ENCODE data around the gene FAM89A. TPM values are rescaled to one million over a fixed set of nuclear protein-coding genes. Genes with fewer than 3 reads are reported as not detected.

FAM89A gene
- polyA plus RNA-seq, 1 donor (not counting 4 experiments of a cell fraction or from before 2014, with no cell fraction given), result 32.3 TPM

DNA sequence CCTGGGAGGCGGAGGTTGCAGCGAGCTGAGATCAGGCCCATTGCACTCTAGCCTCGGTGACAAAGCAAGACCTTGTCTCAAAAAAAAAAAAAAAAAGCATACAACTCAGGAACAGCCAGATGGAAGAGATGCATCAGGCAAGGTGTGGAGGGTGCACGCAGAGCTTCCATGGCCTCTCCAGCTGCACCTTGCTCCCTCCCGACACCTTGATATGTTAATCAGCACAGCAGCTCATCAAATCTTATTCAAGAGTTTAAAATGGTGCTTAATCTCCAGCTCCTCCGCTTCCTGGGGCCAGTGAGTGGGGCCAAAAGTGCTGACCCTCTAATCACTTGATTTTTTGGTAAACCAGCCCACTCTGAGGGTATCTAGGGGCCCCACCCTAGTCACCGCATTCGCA is 29.3 kb upstream of the FAM89A start:
- dilution Hi-C loops (cut with MboI; ENCODE audit: extremely low pct_ligation_motif_present, low sequenced_read_pairs), result no loop called here
- DNase-seq (ENCODE audit: low read depth, low spot score) (no peak), FAIRE-seq (no peak)
- H3K4me2 ChIP-seq (ENCODE audit: control insufficient read depth, extremely low read depth, insufficient read depth, low read depth, low read length), result no peak overlapping the region
- no peaks in the 10 kb centered on the region for H3K36me3 ChIP-seq (ENCODE audit: control insufficient read depth in 2 of 2, extremely low read depth in 1 of 2, insufficient read depth in 2 of 2, low read length in 2 of 2)
- H3K4me1 ChIP-seq (ENCODE audit: control insufficient read depth, extremely low read depth, insufficient read depth, low read length), result no peaks in the 10 kb centered on the region
- peaks cover 3% of the 10 kb centered on the region for H4K20me1 ChIP-seq (ENCODE audit: control insufficient read depth, extremely low read depth, insufficient read depth, low read length)
- no peaks in the 10 kb centered on the region for H3K9me3 ChIP-seq (ENCODE audit: control insufficient read depth, low read depth, low read length)
- TF ChIP-seq EZH2 (IDR thresholded peaks at IDR 0.05; ENCODE audit: low read length), result no peak
- TF ChIP-seq, protein P1, sequence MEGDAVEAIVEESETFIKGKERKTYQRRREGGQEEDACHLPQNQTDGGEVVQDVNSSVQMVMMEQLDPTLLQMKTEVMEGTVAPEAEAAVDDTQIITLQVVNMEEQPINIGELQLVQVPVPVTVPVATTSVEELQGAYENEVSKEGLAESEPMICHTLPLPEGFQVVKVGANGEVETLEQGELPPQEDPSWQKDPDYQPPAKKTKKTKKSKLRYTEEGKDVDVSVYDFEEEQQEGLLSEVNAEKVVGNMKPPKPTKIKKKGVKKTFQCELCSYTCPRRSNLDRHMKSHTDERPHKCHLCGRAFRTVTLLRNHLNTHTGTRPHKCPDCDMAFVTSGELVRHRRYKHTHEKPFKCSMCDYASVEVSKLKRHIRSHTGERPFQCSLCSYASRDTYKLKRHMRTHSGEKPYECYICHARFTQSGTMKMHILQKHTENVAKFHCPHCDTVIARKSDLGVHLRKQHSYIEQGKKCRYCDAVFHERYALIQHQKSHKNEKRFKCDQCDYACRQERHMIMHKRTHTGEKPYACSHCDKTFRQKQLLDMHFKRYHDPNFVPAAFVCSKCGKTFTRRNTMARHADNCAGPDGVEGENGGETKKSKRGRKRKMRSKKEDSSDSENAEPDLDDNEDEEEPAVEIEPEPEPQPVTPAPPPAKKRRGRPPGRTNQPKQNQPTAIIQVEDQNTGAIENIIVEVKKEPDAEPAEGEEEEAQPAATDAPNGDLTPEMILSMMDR (optimal IDR thresholded peaks at IDR 0.05 in 1 of 3, IDR thresholded peaks at IDR 0.05 in 1 of 3, conservative IDR thresholded peaks at IDR 0.05 in 1 of 3; ENCODE audit: extremely low read depth in 1 of 3, insufficient read depth in 2 of 3, low read length in 3 of 3), result no peak
- H3K27ac ChIP-seq (ENCODE audit: control insufficient read depth, insufficient read depth, low read length), result no peak overlapping the region
- no peak overlapping the region for H3K9ac ChIP-seq (ENCODE audit: control insufficient read depth, extremely low read depth, insufficient read depth, low read length)
- no peak overlapping the region for H3K4me3 ChIP-seq (ENCODE audit: control insufficient read depth in 2 of 3, extremely low read depth in 1 of 3, insufficient read depth in 2 of 3, low read depth in 1 of 3, low read length in 3 of 3)
- H2AFZ ChIP-seq (ENCODE audit: control insufficient read depth, low read length), result no peak overlapping the region
- no peaks in the 10 kb centered on the region for H3K27me3 ChIP-seq (ENCODE audit: control insufficient read depth, extremely low read depth, insufficient read depth, low read length)
- H3K79me2 ChIP-seq (ENCODE audit: control insufficient read depth, insufficient read depth, low read length), result no peaks in the 10 kb centered on the region
- H3K9me1 ChIP-seq (ENCODE audit: control insufficient read depth, extremely low read depth, insufficient read depth, low read length), result no peaks in the 10 kb centered on the region

DNA sequence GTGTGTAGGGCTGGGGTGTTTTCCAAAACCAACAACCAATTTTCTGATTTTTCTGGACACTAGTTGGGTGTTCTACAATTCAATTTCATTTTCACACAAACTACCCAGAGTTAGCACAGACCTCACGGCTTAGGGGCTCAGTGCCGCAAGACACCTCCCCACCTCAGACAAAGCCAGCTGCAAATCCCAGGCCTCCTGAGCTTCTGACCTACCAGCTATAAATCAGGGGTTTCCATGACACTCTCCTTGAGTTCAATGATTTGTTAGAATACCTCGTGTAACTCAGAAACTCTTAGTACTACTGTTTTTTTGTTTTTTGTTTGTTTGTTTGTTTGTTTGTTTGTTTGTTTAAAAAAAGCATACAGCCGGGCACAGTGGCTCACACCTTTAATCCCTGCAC is 28.7 kb upstream of the FAM89A start:
- TF ChIP-seq EZH2 (IDR thresholded peaks at IDR 0.05; ENCODE audit: low read length), result no peak
- TF ChIP-seq, protein P1 (optimal IDR thresholded peaks at IDR 0.05 in 1 of 3, IDR thresholded peaks at IDR 0.05 in 1 of 3, conservative IDR thresholded peaks at IDR 0.05 in 1 of 3; ENCODE audit: extremely low read depth in 1 of 3, insufficient read depth in 2 of 3, low read length in 3 of 3), result no peak
- no peak overlapping the region for H3K4me2 ChIP-seq (ENCODE audit: control insufficient read depth, extremely low read depth, insufficient read depth, low read depth, low read length)
- dilution Hi-C loops (cut with MboI; ENCODE audit: extremely low pct_ligation_motif_present, low sequenced_read_pairs), result no loop called here
- H3K9ac ChIP-seq (ENCODE audit: control insufficient read depth, extremely low read depth, insufficient read depth, low read length), result no peak overlapping the region
- no peaks in the 10 kb centered on the region for H3K79me2 ChIP-seq (ENCODE audit: control insufficient read depth, insufficient read depth, low read length)
- H3K4me1 ChIP-seq (ENCODE audit: control insufficient read depth, extremely low read depth, insufficient read depth, low read length), result no peaks in the 10 kb centered on the region
- no peak overlapping the region for H3K4me3 ChIP-seq (ENCODE audit: control insufficient read depth in 2 of 3, extremely low read depth in 1 of 3, insufficient read depth in 2 of 3, low read depth in 1 of 3, low read length in 3 of 3)
- H3K27me3 ChIP-seq (ENCODE audit: control insufficient read depth, extremely low read depth, insufficient read depth, low read length), result no peaks in the 10 kb centered on the region
- H3K9me1 ChIP-seq (ENCODE audit: control insufficient read depth, extremely low read depth, insufficient read depth, low read length), result no peaks in the 10 kb centered on the region
- H3K36me3 ChIP-seq (ENCODE audit: control insufficient read depth in 2 of 2, extremely low read depth in 1 of 2, insufficient read depth in 2 of 2, low read length in 2 of 2), result no peaks in the 10 kb centered on the region
- FAIRE-seq (no peak), DNase-seq (ENCODE audit: low read depth, low spot score) (no peak)
- H2AFZ ChIP-seq (ENCODE audit: control insufficient read depth, low read length), result no peak overlapping the region
- H3K27ac ChIP-seq (ENCODE audit: control insufficient read depth, insufficient read depth, low read length), result no peak overlapping the region
- H4K20me1 ChIP-seq (ENCODE audit: control insufficient read depth, extremely low read depth, insufficient read depth, low read length), result peaks cover 3% of the 10 kb centered on the region
- no peaks in the 10 kb centered on the region for H3K9me3 ChIP-seq (ENCODE audit: control insufficient read depth, low read depth, low read length)

All from keratinocyte (primary cell).